Glomerular visceral epithelial cell (primary cell): ENCODE measurements around the gene DENND5A.

Source experiments
- DNase-seq: peaks from one replicate; pipeline ENCODE4 v3.0.0-alpha.2; 2016; ENCODE audit errors: extremely low spot score

Gene DENND5A

GRCh38 chr11:9138612-9139579 lies 126.3 kb downstream of the DENND5A start:
- DNase-seq, result peak; percentile 83

- DNase-seq, result no peak
Observed at GRCh38 chr11:9138133-9138453, 127.1 kb downstream of the DENND5A start.

GRCh38 chr11:9137293-9138132 lies 127.6 kb downstream of the DENND5A start:
- peak; percentile 65 for DNase-seq

- DNase-seq, result no peak
Observed at GRCh38 chr11:9136741-9137140, 128.4 kb downstream of the DENND5A start.

GRCh38 chr11:9133956-9134355 lies 131.2 kb downstream of the DENND5A start:
- DNase-seq, result no peak

- no peak for DNase-seq
Observed at GRCh38 chr11:9132203-9132878, 132.8 kb downstream of the DENND5A start.

- no peak for DNase-seq
Observed at GRCh38 chr11:9130297-9130696, 134.9 kb downstream of the DENND5A start.

- DNase-seq, result no peak
Observed at GRCh38 chr11:9126636-9127035, 138.5 kb downstream of the DENND5A start.

GRCh38 chr11:9125185-9125886 lies 139.8 kb downstream of the DENND5A start:
- no peak for DNase-seq

GRCh38 chr11:9123595-9124304 lies 141.4 kb downstream of the DENND5A start:
- DNase-seq, result no peak

- no peak for DNase-seq
Observed at GRCh38 chr11:9121469-9121796, 143.7 kb downstream of the DENND5A start.

GRCh38 chr11:9120664-9121468 lies 144.3 kb downstream of the DENND5A start:
- no peak for DNase-seq

GRCh38 chr11:9118277-9118676 lies 146.9 kb downstream of the DENND5A start:
- DNase-seq, result no peak

- no peak for DNase-seq
Observed at GRCh38 chr11:9112075-9112474, 153.1 kb downstream of the DENND5A start.

GRCh38 chr11:9109858-9110731 lies 155.1 kb downstream of the DENND5A start:
- DNase-seq, result no peak

GRCh38 chr11:9104580-9104979 lies 160.6 kb downstream of the DENND5A start:
- no peak for DNase-seq

- no peak for DNase-seq
Observed at GRCh38 chr11:9103542-9104276, 161.4 kb downstream of the DENND5A start.

- no peak for DNase-seq
Observed at GRCh38 chr11:9099617-9100016, 165.5 kb downstream of the DENND5A start.
